Measurements from ENCODE around the gene PNPO. TPM values are rescaled to one million over a fixed set of nuclear protein-coding genes. Genes with fewer than 3 reads are reported as not detected.

Gene PNPO
- total RNA-seq, 1 experiment from 2014 or later, result 12.3 TPM

DNA sequence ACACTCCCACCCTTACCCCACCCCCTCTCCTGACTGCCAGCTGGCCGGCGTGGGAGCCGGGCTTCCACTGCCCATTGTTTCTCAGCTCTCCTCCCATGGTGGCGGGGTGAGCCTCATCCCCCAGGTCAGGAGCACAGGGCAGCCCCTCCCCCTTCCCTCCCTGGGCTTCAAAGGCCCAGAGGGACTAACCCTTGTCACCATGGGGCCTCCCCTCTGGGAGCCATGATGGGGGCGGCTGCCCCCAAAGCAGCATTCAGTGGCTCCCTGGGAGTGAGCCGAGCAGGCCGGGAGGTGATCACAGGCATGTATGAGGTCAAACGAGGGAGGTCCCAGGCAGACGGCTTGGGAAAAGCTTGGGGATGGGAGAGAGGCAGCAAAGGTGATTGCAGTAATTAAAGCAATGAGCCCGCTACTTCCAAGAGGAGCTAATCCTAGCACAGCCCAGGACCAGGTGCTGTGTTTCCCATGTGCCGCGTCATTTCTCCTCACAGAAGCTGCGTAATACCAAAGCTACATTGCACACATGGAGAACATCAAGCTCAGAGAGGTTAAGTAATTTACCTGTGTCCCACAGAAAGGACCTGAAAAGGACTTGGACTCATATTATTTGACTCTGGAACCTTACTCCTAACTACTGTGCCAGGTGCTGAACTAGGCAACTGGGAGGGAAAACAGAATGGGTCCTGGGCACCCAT lies 54.0 kb downstream of the PNPO start:
- H3K27me3 ChIP-seq (replicated peaks; ENCODE audit: insufficient read depth, low read depth, low read length, poor library complexity), result no peaks in the 10 kb centered on the region
- no peak overlapping the region for H3K4me3 ChIP-seq (ENCODE audit: low read depth, low read length, poor library complexity, severe bottlenecking)
- BruUV-seq (replicated peaks), result no TSS peak
- H3K4me1 ChIP-seq (ENCODE audit: insufficient read depth, low read length, poor library complexity, severe bottlenecking), result peaks cover 14% of the 10 kb centered on the region
- ChIA-PET POLR2A (ENCODE audit: low non-redundant PET) (no interaction called here), CTCF (no interaction called here)
- H3K9me3 ChIP-seq (ENCODE audit: low read depth, low read length, poor library complexity, severe bottlenecking), result no peaks in the 10 kb centered on the region
- DNase-seq (ENCODE audit: low spot score), result no peak
- H3K36me3 ChIP-seq (ENCODE audit: insufficient read depth, low read length, poor library complexity, severe bottlenecking), result no peaks in the 10 kb centered on the region
- intact Hi-C loops (cut with micrococcal nuclease; ENCODE audit: unreplicated experiment), result no loop called here
- H3K27ac ChIP-seq (ENCODE audit: low read depth, low read length, poor library complexity, severe bottlenecking), result no peak overlapping the region
- TF ChIP-seq, protein P1, sequence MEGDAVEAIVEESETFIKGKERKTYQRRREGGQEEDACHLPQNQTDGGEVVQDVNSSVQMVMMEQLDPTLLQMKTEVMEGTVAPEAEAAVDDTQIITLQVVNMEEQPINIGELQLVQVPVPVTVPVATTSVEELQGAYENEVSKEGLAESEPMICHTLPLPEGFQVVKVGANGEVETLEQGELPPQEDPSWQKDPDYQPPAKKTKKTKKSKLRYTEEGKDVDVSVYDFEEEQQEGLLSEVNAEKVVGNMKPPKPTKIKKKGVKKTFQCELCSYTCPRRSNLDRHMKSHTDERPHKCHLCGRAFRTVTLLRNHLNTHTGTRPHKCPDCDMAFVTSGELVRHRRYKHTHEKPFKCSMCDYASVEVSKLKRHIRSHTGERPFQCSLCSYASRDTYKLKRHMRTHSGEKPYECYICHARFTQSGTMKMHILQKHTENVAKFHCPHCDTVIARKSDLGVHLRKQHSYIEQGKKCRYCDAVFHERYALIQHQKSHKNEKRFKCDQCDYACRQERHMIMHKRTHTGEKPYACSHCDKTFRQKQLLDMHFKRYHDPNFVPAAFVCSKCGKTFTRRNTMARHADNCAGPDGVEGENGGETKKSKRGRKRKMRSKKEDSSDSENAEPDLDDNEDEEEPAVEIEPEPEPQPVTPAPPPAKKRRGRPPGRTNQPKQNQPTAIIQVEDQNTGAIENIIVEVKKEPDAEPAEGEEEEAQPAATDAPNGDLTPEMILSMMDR (conservative IDR thresholded peaks at IDR 0.05; ENCODE audit: low read depth, low read length), result no peak
- no peak for TF ChIP-seq EZH2 (IDR thresholded peaks at IDR 0.05; ENCODE audit: borderline replicate concordance, low read depth, low read length, poor library complexity, severe bottlenecking)

DNA sequence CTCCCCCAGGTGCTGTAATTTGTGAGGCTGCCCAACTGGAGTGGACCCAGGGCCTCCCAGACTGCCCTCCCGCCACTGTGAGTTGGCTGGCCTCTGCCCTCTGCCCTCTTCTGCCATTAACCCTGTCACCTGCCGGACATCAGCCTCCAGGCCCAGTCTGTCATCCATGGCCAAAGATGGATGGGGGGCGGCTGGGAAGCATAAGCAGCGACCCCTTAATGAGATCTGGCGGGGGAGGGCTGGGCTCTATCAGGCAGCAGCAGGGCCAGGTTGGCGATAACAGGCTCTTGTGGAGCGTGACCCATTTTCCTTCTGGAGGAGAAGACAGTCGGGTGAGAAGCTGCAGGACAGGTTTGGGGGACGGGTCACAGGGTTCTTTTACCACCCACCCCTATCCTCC lies 54.8 kb downstream of the PNPO start:
- ChIA-PET CTCF (no interaction called here), POLR2A (ENCODE audit: low non-redundant PET) (no interaction called here)
- Histone ChIP-seq H3K36me3 (ENCODE audit: insufficient read depth, low read length, poor library complexity, severe bottlenecking) (no peaks in the 10 kb centered on the region), H3K4me1 (ENCODE audit: insufficient read depth, low read length, poor library complexity, severe bottlenecking) (peaks cover 17% of the 10 kb centered on the region), H3K27ac (ENCODE audit: low read depth, low read length, poor library complexity, severe bottlenecking) (no peak overlapping the region), H3K4me3 (ENCODE audit: low read depth, low read length, poor library complexity, severe bottlenecking) (no peak overlapping the region), H3K9me3 (ENCODE audit: low read depth, low read length, poor library complexity, severe bottlenecking) (no peaks in the 10 kb centered on the region), H3K27me3 (replicated peaks; ENCODE audit: insufficient read depth, low read depth, low read length, poor library complexity) (no peaks in the 10 kb centered on the region)
- BruUV-seq (replicated peaks), result no TSS peak
- TF ChIP-seq EZH2 (IDR thresholded peaks at IDR 0.05; ENCODE audit: borderline replicate concordance, low read depth, low read length, poor library complexity, severe bottlenecking), result no peak
- TF ChIP-seq, protein P1 (conservative IDR thresholded peaks at IDR 0.05; ENCODE audit: low read depth, low read length), result no peak
- DNase-seq (ENCODE audit: low spot score), result no peak
- intact Hi-C loops (cut with micrococcal nuclease; ENCODE audit: unreplicated experiment), result no loop called here

DNA sequence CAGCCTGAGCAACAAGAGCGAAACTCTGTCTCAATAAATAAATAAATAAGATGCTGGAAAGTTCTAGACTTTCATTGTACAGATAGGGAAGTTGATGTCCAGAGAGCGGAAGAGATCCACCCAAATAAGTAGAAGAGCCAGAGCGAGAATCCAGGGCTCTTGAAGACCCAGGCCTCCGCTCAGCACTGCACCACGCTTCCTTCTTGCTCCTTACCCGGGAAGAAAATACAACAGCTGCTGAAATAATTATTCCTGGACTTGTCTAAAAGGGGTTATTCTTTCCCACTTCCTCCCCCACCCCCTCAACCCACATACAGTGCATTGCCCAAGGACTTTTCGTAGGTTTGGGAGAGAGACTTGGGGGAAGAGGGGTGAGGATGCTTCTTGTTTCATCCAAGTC lies 56.2 kb downstream of the PNPO start:
- DNase-seq (ENCODE audit: low spot score), result no peak
- CTCF ChIA-PET, result no interaction called here
- H3K27me3 ChIP-seq (replicated peaks; ENCODE audit: insufficient read depth, low read depth, low read length, poor library complexity), result no peaks in the 10 kb centered on the region
- BruUV-seq (replicated peaks), result no TSS peak
- POLR2A ChIA-PET (ENCODE audit: low non-redundant PET), result no interaction called here
- intact Hi-C loops (cut with micrococcal nuclease; ENCODE audit: unreplicated experiment), result no loop called here
- no peaks in the 10 kb centered on the region for H3K36me3 ChIP-seq (ENCODE audit: insufficient read depth, low read length, poor library complexity, severe bottlenecking)
- H3K9me3 ChIP-seq (ENCODE audit: low read depth, low read length, poor library complexity, severe bottlenecking), result no peaks in the 10 kb centered on the region
- TF ChIP-seq EZH2 (IDR thresholded peaks at IDR 0.05; ENCODE audit: borderline replicate concordance, low read depth, low read length, poor library complexity, severe bottlenecking), result no peak
- TF ChIP-seq, protein P1 (conservative IDR thresholded peaks at IDR 0.05; ENCODE audit: low read depth, low read length), result no peak
- H3K4me1 ChIP-seq (ENCODE audit: insufficient read depth, low read length, poor library complexity, severe bottlenecking), result peaks cover 31% of the 10 kb centered on the region
- no peak overlapping the region for H3K27ac ChIP-seq (ENCODE audit: low read depth, low read length, poor library complexity, severe bottlenecking)
- no peak overlapping the region for H3K4me3 ChIP-seq (ENCODE audit: low read depth, low read length, poor library complexity, severe bottlenecking)
